ENCODE measurements around the gene ERMARD.

Gene ERMARD

DNA sequence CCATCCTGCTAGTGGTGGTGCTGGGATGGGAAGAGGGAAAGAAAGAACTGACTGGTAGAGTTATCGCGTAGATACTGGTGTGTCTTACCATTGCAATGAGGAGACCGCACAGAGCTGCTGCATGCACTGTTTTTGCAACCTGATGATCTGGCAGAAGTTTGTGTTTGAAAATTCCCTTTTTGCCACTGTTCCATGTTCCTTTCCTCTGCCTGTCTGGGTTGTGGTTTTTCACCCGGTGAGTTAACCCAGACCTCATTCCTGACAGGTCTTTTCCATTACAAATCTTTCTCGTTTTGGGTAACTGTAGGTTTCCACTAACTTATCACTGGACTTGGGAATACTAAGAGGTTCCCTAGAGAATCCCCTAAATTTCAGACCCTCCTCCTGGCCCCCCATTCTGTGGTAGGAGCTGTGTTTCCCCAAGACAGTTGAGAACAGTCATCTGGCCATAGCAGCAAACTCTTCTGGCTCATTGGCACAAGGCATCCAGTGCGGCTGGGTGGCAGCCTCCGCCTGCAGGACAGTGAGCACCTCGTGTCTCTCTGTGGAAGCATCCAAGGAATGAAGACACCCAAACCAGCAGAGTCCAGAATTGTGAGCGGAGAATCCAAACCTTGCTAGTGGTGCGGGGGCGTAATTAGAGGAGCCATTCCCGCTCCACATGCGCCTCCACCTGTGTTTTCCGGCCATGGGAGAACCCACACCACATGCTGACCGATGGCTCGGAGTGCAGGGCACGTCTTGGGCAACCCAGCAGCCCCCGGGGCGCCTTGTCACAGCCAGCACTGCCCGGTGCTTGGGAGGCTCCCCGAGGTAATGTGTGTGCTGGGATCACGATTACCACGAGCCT lies 32.8 kb downstream of the ERMARD start:
- no peak for DNase-seq (ENCODE audit: low read depth)

GRCh38 chr6:169784821-169785340 lies 33.5 kb downstream of the ERMARD start:
- no peak for DNase-seq (ENCODE audit: low read depth)

GRCh38 chr6:169785566-169785965 lies 34.1 kb downstream of the ERMARD start:
- no peak for DNase-seq (ENCODE audit: low read depth)

- no peak for DNase-seq (ENCODE audit: low read depth)
Observed at GRCh38 chr6:169786349-169786748, 34.9 kb downstream of the ERMARD start.

DNA sequence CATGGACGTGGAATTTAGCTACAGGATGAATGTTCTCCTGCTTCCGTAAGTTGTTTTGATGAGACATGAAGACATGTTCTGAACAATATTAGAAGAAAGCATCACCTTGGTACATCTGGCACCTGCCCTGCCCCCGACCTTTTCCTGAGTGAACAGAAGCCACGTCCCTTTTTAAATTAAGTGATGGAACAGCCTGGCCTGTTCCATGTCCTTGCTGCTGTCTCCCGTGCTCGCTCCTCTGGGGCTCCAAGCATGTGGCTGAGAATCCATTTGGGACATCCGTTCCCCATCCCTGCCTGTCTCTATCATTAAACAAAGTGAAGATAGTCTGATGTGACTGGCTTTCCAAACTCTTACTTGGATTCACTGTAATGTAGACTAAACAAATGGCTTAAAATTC lies 36.4 kb downstream of the ERMARD start:
- DNase-seq (ENCODE audit: low read depth) = no peak

- no peak for DNase-seq (ENCODE audit: low read depth)
Observed at GRCh38 chr6:169788809-169789145, 37.4 kb downstream of the ERMARD start.

- no peak for DNase-seq (ENCODE audit: low read depth)
Observed at GRCh38 chr6:169789146-169789943, 37.9 kb downstream of the ERMARD start.

GRCh38 chr6:169789944-169790927 lies 38.8 kb downstream of the ERMARD start:
- DNase-seq (ENCODE audit: low read depth) = peak; percentile 23

DNA sequence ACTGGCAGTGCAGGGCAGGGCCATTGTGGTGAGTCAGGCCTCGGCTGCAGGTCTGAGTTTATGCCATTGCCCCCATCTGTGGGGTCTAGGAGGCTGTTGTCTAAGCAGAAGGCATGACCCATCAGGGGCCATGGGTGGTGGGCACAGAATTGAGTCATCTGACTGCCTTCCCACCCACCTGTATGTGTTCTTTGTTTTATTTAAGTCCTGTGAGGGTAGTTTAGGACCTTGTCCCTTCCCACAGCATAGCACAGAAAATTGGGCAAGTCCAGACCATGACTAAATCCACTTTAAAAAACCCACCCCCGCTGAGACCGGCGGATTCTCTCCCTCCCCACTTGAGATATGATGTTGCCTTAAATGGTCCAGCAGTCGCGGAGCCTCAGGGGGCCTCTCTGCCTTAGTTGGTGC lies 40.3 kb downstream of the ERMARD start:
- DNase-seq (ENCODE audit: low read depth) = no peak

- no peak for DNase-seq (ENCODE audit: low read depth)
Observed at GRCh38 chr6:169792306-169793015, 41.0 kb downstream of the ERMARD start.

DNA sequence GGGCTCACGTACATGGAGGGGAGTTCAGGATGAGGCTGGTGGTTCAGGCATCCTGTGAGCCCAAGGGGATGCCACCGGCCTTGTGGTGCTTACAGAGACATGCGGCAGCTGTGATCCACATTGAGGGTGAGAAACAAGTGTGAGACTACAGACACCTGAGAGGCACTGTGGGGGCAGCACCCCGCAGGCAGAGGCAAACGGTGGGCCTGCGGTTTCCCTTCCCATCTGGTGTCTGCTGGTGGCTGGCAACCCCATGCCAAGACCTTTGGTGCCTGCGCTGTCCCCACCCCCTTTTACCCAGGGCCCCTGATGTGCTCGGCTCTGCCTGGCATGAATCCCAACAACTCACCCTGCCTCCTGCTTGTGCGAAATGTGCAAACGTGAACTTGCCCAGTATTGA lies 42.0 kb downstream of the ERMARD start:
- no peak for DNase-seq (ENCODE audit: low read depth)

- no peak for DNase-seq (ENCODE audit: low read depth)
Observed at GRCh38 chr6:169794317-169795055, 43.1 kb downstream of the ERMARD start.

DNA sequence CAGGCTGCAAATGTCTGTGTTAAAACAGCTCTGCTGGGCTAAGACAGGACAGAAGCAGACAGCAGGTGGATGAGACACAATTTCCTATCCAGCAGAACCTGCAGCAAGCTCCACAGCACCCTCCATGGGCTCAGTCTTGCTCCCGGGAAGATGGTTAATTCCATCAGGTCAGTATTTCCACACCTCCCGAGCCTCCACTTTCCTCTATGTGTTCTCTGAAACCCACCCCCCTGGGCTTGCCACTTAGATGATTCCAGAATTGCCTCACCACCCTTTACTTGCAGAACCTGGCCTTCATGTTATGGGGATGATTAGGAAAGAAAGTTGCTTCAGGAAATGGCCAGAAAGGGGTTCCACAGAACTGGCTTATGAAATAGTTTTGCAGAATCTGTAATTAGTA lies 43.8 kb downstream of the ERMARD start:
- no peak for DNase-seq (ENCODE audit: low read depth)

DNA sequence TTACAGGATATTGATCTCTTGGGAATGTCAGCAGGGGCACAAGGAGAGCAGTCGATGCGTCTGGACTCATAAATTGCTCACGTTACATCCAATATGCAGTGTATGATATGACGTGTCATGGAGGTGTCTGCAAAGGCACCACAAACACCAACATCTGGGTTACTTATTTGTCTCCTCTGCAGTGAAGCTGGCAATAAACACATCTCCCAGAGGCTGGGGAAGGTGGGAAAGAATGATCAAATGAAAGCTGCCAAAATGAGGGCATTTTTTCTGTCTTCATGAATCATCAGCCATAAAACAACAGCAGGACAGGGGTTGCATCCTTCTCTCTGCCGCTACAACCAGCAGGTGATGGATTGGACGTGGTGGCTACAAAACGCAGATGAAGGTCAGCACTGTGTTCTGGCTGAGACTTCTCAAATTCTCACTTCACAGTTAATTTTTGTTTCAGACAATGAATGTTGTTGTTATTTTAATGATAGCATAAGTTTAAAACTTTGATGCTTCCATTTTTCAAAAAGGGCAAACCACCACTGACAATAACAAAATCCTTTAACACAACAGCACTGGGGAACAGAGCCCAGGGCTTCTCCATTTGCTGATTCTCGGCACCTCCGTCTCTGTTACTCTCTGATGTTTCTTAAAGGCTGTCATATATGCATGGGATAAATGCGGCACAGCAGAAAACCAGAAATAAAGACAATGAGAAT lies 47.5 kb downstream of the ERMARD start:
- DNase-seq (ENCODE audit: low read depth) = no peak

DNA sequence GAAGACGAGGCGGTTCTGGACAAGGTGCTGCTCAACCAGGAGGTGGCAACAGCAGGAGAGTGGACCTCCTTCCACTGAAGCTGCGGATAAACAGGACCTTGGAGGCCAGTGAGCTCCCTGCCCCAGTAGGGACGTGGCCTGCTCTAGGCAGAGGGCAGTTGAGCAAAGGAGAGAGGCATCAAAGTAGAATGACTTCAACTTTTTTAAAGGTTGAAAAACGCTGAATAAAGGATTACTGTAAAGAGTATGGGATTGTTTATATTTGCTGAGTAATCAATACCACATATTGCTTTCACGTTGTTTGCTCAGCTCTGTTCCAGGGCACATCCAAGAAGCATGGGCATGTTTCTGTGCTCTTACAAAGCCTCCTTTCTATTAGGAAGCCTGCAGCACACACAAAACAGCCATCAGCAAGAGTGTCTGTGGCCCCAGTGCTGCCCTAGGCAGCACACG lies 48.1 kb downstream of the ERMARD start:
- DNase-seq (ENCODE audit: low read depth) = no peak

- no peak for DNase-seq (ENCODE audit: low read depth)
Observed at GRCh38 chr6:169800116-169800667, 48.8 kb downstream of the ERMARD start.

DNA sequence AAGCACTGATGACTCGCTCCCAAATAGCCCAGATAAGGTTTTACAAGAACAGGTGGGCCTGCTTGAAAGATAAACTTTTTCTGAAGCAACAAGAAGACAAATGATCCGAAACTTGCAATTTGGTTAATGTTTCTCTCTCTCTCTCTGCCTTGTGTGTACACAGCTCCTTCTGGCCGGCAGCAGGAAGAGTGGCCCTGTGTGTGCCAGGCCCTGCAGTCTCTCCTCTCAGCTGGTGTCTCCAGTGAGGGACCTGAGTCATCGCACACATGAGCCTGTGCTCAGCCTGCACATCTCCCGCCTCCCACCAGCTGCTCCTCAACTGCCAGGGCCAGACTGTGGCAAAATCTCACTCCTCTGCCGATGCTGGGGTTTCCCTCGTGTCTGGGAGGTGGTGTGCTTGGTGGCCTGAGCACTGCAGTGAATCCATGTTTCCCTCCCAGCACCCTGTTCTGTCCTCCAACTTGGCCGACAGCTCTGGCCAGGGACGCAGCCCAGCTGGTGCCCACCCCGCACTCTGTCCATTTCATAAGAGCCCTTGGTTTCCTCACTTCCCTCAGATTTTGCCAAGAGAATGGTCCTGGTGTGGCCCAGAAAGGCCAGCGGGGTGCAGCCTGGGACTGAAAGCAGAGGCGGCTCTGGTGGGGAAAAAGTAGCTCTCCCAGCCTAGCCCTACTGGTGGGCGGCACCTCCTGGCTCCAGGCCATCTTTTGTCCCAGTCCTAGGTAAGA lies 49.4 kb downstream of the ERMARD start:
- peak; percentile 18 for DNase-seq (ENCODE audit: low read depth)

DNA sequence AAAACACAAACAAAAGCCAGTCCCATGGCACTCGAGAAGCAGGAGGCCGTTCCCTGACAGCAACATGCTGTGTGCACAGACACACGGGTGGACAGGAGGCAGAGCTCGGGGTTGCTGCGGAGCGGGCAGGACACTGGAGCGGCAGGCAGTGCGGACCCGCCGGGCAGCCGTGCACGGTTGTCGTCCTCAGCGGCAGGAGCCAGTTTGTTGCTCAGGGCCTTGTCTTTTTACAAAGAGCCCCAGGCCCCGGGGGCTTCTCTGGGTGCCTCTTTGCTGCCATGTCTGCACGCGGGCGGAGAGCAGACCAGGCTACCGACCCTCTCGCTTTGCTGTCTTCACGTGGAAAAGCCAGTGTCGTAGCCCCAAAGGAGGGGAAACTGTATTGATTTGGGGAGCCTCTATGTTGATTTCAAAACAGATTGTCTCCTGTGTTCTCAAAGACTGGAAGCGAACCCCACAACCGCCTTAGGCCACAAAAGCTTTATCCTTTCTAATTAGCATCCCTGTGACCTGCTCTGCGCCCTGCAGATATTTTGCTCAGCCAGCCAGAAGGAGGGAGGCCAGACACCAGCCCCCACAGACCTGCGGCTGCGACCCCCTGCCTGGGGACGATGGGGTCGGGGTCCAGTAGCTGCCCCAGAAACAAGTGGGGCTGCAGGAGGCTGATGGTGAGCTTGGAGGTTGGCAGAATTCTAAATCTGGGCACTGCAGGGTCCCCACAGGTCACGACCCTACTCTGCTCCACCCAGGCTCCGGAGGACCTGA lies 50.2 kb downstream of the ERMARD start:
- DNase-seq (ENCODE audit: low read depth) = no peak
